Lower leg skin (tissue), 4 donors: ENCODE measurements around the gene TEPSIN. TPM values are rescaled to one million over a fixed set of nuclear protein-coding genes. Genes with fewer than 3 reads are reported as not detected.

Source experiments
- DNase-seq, 2 donors: peaks; one replicate each; pipeline ENCODE4 v3.0.0-alpha.2; 2019; ENCODE audit warnings: low spot score in 2 of 2
- H3K4me3 ChIP-seq: fragments of 200-600 bp; sonication (generic); 2 replicates; pipeline ENCODE4 v1.5.1; 2017; ENCODE audit warnings: mild to moderate bottlenecking, low read depth; ENCODE audit not compliant: poor library complexity, severe bottlenecking
- POLR2A ChIP-seq, 2 donors: fragments of 450-650 bp; IDR thresholded peaks; one replicate each; pipeline ENCODE4 v1.6.1; 2016 to 2017; ENCODE audit warnings: antibody characterized with exemption in 2 of 2, mild to moderate bottlenecking in 1 of 2, moderate library complexity in 1 of 2
- WGBS, 2 donors: methylation state at CpG; one replicate each; pipeline ENCODE4 v1.1.5; 2018; 5-methylcytosine and 5-hydroxymethylcytosine counted together
- intact Hi-C: fragments of 100-400 bp; cut with DNase I; formaldehyde crosslinking; loops from one replicate; pipeline ENCODE4 v1.15.0; 2023; ENCODE audit warnings: low total_unique reads
- total RNA-seq, 4 donors: library from RNA; depleted of rRNA; stranded (reverse); fragments of >200 nt; gene quantifications; one replicate each; pipeline ENCODE4 v1.1.0, GENCODE V29; 2016
- TF ChIP-seq, protein P1 (sequence below), 3 donors: fragments of 450-650 bp; IDR thresholded peaks; one replicate each; pipeline ENCODE4 v1.5.1; 2016; ENCODE audit warnings: antibody characterized with exemption in 3 of 3, mild to moderate bottlenecking in 3 of 3, moderate library complexity in 2 of 3

Gene TEPSIN
- total RNA-seq, 4 donors from 2014 or later = 40.7 to 104 (median 62.6) TPM

DNA sequence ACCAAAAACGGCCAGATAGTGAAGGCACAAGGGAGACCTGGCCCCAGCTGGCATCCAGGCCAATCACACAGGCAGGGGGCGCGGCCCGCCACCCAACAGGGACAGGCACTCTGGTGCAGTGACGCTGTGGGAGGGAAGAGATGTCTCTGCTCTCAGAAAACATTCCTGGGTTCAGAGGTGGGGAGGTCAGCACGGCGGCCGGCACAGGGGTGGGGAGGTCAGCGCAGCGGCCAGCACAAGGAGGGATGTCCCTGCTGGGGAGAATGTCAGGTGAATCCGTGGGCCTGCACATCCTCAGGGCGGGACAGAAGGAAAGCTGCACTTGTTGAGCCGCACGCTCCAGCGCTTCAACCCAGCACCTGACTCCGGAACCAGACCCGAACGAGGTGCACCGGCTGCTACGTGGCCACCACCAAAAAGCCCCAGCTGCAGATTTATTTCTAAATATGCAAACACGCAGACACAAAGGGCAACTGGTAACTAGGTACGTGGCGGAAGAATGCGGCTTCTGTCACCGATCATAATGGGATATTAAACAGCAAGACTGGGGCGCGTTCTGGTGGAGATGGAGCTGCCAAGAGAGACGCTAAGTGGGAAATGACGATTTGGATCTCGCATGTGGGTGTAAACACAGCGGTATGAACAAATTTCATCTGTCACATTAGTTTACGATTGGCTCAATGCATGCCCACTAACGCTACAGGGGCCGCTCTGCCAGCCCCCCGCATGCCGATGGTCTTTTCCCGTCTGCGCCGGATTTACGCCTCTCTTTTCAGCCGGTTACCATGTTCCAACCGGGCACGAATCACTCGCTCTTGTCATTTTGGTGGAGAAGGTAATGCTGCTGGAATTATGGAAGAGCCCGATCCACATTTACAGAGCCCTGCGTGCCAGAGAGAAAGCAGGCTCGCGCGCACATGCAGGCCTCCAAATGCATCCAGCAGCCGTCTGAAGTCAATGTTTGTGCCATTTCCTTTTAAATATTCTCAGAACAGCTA is 40.7 kb upstream of the TEPSIN start:
- WGBS, 2 donors = 96% methylated on average over 50 of the region's 50 CpGs
- H3K4me3 ChIP-seq = no peak overlapping the region
- no peak for DNase-seq
- TF ChIP-seq, protein P1, sequence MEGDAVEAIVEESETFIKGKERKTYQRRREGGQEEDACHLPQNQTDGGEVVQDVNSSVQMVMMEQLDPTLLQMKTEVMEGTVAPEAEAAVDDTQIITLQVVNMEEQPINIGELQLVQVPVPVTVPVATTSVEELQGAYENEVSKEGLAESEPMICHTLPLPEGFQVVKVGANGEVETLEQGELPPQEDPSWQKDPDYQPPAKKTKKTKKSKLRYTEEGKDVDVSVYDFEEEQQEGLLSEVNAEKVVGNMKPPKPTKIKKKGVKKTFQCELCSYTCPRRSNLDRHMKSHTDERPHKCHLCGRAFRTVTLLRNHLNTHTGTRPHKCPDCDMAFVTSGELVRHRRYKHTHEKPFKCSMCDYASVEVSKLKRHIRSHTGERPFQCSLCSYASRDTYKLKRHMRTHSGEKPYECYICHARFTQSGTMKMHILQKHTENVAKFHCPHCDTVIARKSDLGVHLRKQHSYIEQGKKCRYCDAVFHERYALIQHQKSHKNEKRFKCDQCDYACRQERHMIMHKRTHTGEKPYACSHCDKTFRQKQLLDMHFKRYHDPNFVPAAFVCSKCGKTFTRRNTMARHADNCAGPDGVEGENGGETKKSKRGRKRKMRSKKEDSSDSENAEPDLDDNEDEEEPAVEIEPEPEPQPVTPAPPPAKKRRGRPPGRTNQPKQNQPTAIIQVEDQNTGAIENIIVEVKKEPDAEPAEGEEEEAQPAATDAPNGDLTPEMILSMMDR (IDR thresholded peaks at IDR 0.05) = no peak
- TF ChIP-seq POLR2A (IDR thresholded peaks at IDR 0.05) = no peak
- intact Hi-C loops = no loop called here

DNA sequence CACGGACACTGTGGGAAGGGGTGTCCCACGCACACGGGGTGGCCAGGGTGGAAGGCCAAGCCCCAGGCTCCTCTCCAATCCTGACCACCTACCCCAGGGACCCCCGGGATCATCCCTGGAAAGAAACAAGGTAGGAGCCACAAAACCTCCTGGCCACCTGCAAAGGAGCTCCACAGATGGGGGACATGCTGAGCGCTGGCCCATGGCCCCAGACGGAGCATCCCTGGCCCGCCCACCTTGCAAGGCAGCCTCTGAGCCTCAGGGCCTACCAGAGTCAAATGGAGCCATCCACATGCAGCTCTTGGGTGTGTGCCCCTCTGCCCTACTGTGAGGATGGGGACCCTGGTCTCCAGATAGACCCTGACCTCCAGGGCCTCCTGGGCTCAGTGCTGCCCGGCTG is 40.0 kb upstream of the TEPSIN start:
- H3K4me3 ChIP-seq = no peak overlapping the region
- 89 to 99% methylated on average over 6 to 8 of the region's 8 CpGs for WGBS, 2 donors
- TF ChIP-seq, protein P1 (IDR thresholded peaks at IDR 0.05) = no peak
- no peak for TF ChIP-seq POLR2A (IDR thresholded peaks at IDR 0.05)
- intact Hi-C loops = no loop called here
- no peak for DNase-seq

DNA sequence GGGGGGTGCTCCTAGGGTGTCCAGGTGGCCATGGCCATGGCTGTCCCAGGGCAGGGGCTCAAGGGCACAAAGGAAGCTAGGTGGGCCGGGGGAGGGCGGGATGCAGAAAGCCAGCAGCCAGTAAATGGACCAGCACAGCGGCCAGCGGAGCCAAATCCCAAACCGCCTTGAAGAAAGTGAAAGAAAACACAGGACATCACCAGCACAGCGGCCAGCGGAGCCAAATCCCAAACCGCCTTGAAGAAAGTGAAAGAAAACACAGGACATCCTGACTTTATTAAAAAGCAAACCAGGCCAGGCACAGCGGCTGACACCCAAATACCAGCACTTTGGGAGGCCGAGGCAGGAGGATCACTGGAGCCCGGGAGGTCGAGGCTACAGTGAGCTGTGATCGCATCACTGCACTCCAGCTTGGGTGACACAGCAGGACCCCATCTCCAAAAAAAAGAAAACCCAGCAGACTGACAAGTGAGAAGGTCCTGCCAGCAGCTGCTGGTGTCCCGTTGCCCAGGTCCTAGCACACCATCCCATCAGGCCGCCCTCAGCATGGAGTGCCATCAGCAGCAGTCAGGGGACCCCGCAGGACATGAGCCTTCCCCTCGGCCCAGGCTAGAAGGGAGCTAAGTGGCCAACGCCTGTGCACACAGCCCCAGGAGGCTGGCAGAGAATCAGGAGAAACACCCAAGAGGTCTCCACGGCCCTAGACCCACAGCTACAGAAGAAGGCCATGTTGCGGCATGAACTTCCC is 39.3 kb upstream of the TEPSIN start:
- no peak for DNase-seq
- H3K4me3 ChIP-seq = no peak overlapping the region
- no peak for TF ChIP-seq POLR2A (IDR thresholded peaks at IDR 0.05)
- TF ChIP-seq, protein P1 (IDR thresholded peaks at IDR 0.05) = no peak
- 91 to 93% methylated on average over 19 to 20 of the region's 20 CpGs for WGBS, 2 donors
- intact Hi-C loops = no loop called here

DNA sequence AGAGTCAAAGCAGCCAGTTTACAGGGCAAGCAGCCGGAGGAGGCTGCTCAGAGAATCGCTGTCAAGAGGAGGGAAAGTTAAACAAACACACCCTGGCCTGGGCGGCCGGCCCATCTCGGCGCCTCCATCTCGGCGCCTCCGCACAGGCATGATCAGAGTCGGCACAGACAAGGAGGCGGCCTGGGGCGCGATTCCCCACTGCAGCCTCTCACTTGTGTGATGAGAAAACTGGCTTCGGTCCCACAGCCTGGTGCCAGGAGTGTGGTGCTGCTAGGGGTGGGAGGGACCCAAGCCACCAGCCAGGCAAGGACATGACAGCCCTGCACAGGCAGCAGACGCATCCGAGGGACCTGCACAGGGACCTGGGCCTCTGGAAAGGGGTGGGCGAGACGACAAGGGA is 38.6 kb upstream of the TEPSIN start:
- intact Hi-C loops = no loop called here
- WGBS, 2 donors = 60 to 61% methylated on average over 18 of the region's 18 CpGs
- no peak for TF ChIP-seq POLR2A (IDR thresholded peaks at IDR 0.05)
- TF ChIP-seq, protein P1 (IDR thresholded peaks at IDR 0.05) = no peak
- no peak for DNase-seq
- H3K4me3 ChIP-seq = no peak overlapping the region

DNA sequence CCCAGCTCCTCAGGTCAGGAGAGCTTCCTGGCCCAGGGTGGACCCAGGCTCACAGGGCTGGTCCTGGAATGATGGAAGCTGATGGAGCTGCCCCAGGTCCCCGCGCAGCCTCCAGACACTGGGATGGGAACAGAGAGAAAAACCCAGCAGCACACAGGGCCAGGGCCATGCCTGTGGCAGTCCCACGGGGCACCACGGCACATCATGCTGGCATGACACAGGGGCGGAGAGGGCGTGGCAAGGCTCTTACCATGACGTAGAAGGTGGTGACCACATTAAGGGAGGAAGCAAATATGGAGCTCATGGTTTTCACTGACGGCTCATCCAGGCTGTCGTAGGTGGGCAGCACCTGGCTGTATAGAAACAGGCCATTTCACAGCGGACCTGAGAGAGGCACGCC is 37.9 kb upstream of the TEPSIN start:
- H3K4me3 ChIP-seq = no peak overlapping the region
- TF ChIP-seq POLR2A (IDR thresholded peaks at IDR 0.05) = no peak
- TF ChIP-seq, protein P1 (IDR thresholded peaks at IDR 0.05) = no peak
- WGBS, 2 donors = 64 to 69% methylated on average over 10 to 11 of the region's 11 CpGs
- DNase-seq = no peak
- intact Hi-C loops = no loop called here
